Neuron (in vitro differentiated cells): ENCODE data around the gene SPECC1L.

Experiments used
- H2AFZ ChIP-seq: one replicate; pipeline ENCODE4 v1.6.1; 2013; ENCODE audit warnings: low read depth, mild to moderate bottlenecking, inconsistent platforms, low read length, moderate library complexity
- H3K27me3 ChIP-seq: one replicate; pipeline ENCODE4 v1.6.1; 2013; ENCODE audit warnings: low read length; ENCODE audit not compliant: insufficient read depth
- H3K36me3 ChIP-seq: one replicate; pipeline ENCODE4 v1.6.1; 2013; ENCODE audit warnings: low read length; ENCODE audit not compliant: insufficient read depth
- H3K4me1 ChIP-seq: one replicate; pipeline ENCODE4 v1.6.1; 2013; ENCODE audit warnings: low read length; ENCODE audit not compliant: insufficient read depth
- H3K4me3 ChIP-seq: 2 replicates; pipeline ENCODE4 v1.5.1; 2013; ENCODE audit warnings: mild to moderate bottlenecking, low read length, moderate library complexity
- H3K9me3 ChIP-seq: one replicate; pipeline ENCODE4 v1.6.1; 2013; ENCODE audit warnings: low read length

The SPECC1L gene

GRCh38 chr22:24350627-24351026, 80.0 kb downstream of the SPECC1L start:
- Histone ChIP-seq H3K9me3 (peaks cover 5% of the 10 kb centered on the region), H3K4me3 (no peak overlapping the region), H2AFZ (no peak overlapping the region), H3K36me3 (peaks cover 74% of the 10 kb centered on the region), H3K27me3 (no peaks in the 10 kb centered on the region), H3K4me1 (no peaks in the 10 kb centered on the region)

GRCh38 chr22:24353121-24353520, 82.5 kb downstream of the SPECC1L start:
- no peak overlapping the region for H2AFZ ChIP-seq
- H3K9me3 ChIP-seq: peaks cover 5% of the 10 kb centered on the region
- H3K4me1 ChIP-seq: no peaks in the 10 kb centered on the region
- H3K4me3 ChIP-seq: no peak overlapping the region
- no peaks in the 10 kb centered on the region for H3K27me3 ChIP-seq
- H3K36me3 ChIP-seq: peaks cover 59% of the 10 kb centered on the region

- no peak overlapping the region for H2AFZ ChIP-seq
Measured at GRCh38 chr22:24355574-24355973, 84.9 kb downstream of the SPECC1L start.

GRCh38 chr22:24357547-24357946, 86.9 kb downstream of the SPECC1L start:
- no peaks in the 10 kb centered on the region for H3K27me3 ChIP-seq
- H3K4me3 ChIP-seq: no peak overlapping the region
- H3K4me1 ChIP-seq: no peaks in the 10 kb centered on the region
- H3K36me3 ChIP-seq: peaks cover 59% of the 10 kb centered on the region
- H3K9me3 ChIP-seq: peaks cover 3% of the 10 kb centered on the region
- no peak overlapping the region for H2AFZ ChIP-seq

More at GRCh38 chr22:24355574-24355973, 84.9 kb downstream of the SPECC1L start:
- Histone ChIP-seq H3K9me3 (peaks cover 5% of the 10 kb centered on the region), H3K27me3 (no peaks in the 10 kb centered on the region), H3K36me3 (peaks cover 55% of the 10 kb centered on the region), H3K4me3 (no peak overlapping the region), H3K4me1 (no peaks in the 10 kb centered on the region)

- H3K4me1 ChIP-seq: no peaks in the 10 kb centered on the region
- no peak overlapping the region for H2AFZ ChIP-seq
- H3K9me3 ChIP-seq: peaks cover 3% of the 10 kb centered on the region
- no peaks in the 10 kb centered on the region for H3K27me3 ChIP-seq
- peaks cover 60% of the 10 kb centered on the region for H3K36me3 ChIP-seq
- no peak overlapping the region for H3K4me3 ChIP-seq
Measured at GRCh38 chr22:24358105-24358836, 87.6 kb downstream of the SPECC1L start.

GRCh38 chr22:24359452-24360120, 89.0 kb downstream of the SPECC1L start:
- Histone ChIP-seq H2AFZ (no peak overlapping the region), H3K27me3 (no peaks in the 10 kb centered on the region), H3K4me1 (no peaks in the 10 kb centered on the region), H3K36me3 (peaks cover 56% of the 10 kb centered on the region), H3K9me3 (no peaks in the 10 kb centered on the region), H3K4me3 (no peak overlapping the region)

GRCh38 chr22:24361976-24362646, 91.5 kb downstream of the SPECC1L start:
- Histone ChIP-seq H2AFZ (no peak overlapping the region), H3K4me3 (no peak overlapping the region), H3K27me3 (no peaks in the 10 kb centered on the region), H3K36me3 (peaks cover 57% of the 10 kb centered on the region), H3K4me1 (no peaks in the 10 kb centered on the region), H3K9me3 (no peaks in the 10 kb centered on the region)

- Histone ChIP-seq H3K4me3 (no peak overlapping the region), H3K27me3 (no peaks in the 10 kb centered on the region), H3K9me3 (no peaks in the 10 kb centered on the region), H3K4me1 (no peaks in the 10 kb centered on the region), H2AFZ (no peak overlapping the region), H3K36me3 (peaks cover 64% of the 10 kb centered on the region)
Measured at GRCh38 chr22:24363243-24363642, 92.6 kb downstream of the SPECC1L start.

DNA sequence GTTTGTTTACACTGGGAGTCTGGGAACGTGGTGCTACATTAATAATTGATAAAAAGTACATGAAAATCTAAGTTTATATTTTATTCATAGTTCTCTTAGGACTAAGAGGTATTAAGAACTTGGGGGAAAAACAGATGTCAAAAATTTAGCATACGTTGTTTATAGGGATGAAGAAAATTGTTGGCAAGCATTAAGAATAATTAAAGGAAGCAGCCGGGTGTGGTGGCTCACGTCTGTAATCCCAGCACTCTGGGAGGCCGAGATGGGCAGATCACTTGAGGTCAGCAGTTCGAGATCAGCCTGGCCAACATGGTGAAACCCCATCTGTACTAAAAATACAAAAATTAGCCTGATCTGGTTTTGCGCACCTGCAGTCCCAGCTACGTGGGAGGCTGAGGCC, 96.1 kb downstream of the SPECC1L start:
- Histone ChIP-seq H3K9me3 (peaks cover 6% of the 10 kb centered on the region), H3K4me3 (no peak overlapping the region), H3K36me3 (peaks cover 72% of the 10 kb centered on the region), H3K27me3 (no peaks in the 10 kb centered on the region), H2AFZ (no peak overlapping the region), H3K4me1 (no peaks in the 10 kb centered on the region)

DNA sequence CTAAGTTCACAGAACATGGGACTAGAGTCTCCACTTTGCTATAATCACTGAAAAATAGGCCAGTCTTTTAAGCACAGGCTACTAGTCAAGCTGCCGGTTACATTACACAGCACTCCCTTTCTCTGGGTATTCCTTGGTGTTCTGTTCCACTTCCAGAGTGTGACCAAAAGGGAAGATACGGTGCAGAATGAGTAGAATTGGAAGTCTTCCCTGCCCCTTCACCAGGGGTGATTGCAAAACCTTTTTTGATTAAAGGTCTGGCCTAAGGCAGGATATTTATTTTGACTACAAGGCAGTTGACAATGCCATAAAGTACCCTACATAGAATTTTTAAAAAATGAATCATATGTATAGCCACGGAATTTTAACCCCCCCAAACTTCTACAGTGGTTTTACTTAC, 97.2 kb downstream of the SPECC1L start:
- no peak overlapping the region for H2AFZ ChIP-seq
- H3K4me3 ChIP-seq: no peak overlapping the region
- H3K36me3 ChIP-seq: peaks cover 68% of the 10 kb centered on the region
- no peaks in the 10 kb centered on the region for H3K4me1 ChIP-seq
- no peaks in the 10 kb centered on the region for H3K27me3 ChIP-seq
- peaks cover 8% of the 10 kb centered on the region for H3K9me3 ChIP-seq

GRCh38 chr22:24370401-24370800, 99.8 kb downstream of the SPECC1L start:
- no peaks in the 10 kb centered on the region for H3K4me1 ChIP-seq
- H2AFZ ChIP-seq: no peak overlapping the region
- no peaks in the 10 kb centered on the region for H3K27me3 ChIP-seq
- H3K36me3 ChIP-seq: peaks cover 58% of the 10 kb centered on the region
- H3K9me3 ChIP-seq: peaks cover 8% of the 10 kb centered on the region
- H3K4me3 ChIP-seq: no peak overlapping the region

DNA sequence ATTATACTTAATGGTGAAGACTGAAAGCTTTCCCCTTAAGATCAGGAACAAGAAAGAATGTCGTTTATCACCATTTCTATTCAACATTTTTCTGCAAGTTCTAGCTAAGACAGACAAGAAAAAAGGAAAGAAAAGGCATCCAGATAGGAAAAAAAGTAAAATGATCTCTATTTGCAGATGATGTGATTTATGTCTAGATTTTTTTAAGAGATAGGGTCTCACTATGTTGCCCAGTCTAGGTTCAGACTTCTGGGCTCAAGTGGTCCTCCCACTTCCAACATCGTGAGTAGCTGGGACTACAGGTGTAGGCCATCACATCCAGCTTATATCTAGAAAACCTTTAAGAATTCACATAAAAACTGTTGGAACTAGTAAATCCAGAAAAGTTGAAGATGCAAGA, 105.4 kb downstream of the SPECC1L start:
- H2AFZ ChIP-seq: no peak overlapping the region
- no peak overlapping the region for H3K4me3 ChIP-seq
- peaks cover 9% of the 10 kb centered on the region for H3K9me3 ChIP-seq
- H3K27me3 ChIP-seq: no peaks in the 10 kb centered on the region
- no peaks in the 10 kb centered on the region for H3K4me1 ChIP-seq
- H3K36me3 ChIP-seq: peaks cover 53% of the 10 kb centered on the region

GRCh38 chr22:24376586-24376985, 106.0 kb downstream of the SPECC1L start:
- Histone ChIP-seq H3K9me3 (peaks cover 5% of the 10 kb centered on the region), H3K4me1 (no peaks in the 10 kb centered on the region), H2AFZ (no peak overlapping the region), H3K27me3 (no peaks in the 10 kb centered on the region), H3K4me3 (no peak overlapping the region), H3K36me3 (peaks cover 47% of the 10 kb centered on the region)
